ENCODE measurements around the gene RYR2. TPM values are rescaled to one million over a fixed set of nuclear protein-coding genes. Genes with fewer than 3 reads are reported as not detected.
"Not testable (repeated sequence)": the region's sequence is repeated elsewhere in the genome, so short reads cannot be mapped to it uniquely, and the experiment has no call there.

The RYR2 gene
- total RNA-seq, 1 donor from 2014 or later: 47.0 TPM

DNA sequence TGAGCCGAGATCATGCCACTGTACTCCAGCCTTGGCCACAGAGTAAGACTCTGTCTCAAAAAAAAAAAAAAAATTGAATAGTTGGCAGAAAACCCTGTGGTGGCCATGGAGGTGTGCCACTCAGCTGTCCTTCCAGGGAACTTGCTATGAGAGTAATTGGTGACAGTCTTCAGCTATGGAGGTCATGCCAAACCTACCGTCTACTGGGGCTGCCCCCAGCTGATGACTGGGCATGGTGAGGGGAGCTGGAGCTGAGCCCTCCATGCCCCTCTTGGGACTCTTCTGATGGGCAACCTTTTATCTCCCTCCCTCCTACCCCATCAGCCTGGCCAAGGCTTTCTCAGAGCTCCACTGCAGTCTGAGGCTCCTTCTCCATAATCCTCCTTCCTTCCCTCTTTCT is 84.2 kb downstream of the RYR2 start:
- Mint-ChIP-seq H3K4me1 (ENCODE audit: low read depth, unreplicated experiment) (no peaks in the 10 kb centered on the region), H3K27me3 (ENCODE audit: unreplicated experiment) (peaks cover 5% of the 10 kb centered on the region), H3K4me3 (ENCODE audit: unreplicated experiment) (no peak overlapping the region), H3K27ac (ENCODE audit: unreplicated experiment) (peak overlapping the region; percentile 80), H3K36me3 (ENCODE audit: unreplicated experiment) (peaks cover 23% of the 10 kb centered on the region), H3K9me3 (ENCODE audit: unreplicated experiment) (peaks cover 11% of the 10 kb centered on the region)
- TF ChIP-seq, protein P1, sequence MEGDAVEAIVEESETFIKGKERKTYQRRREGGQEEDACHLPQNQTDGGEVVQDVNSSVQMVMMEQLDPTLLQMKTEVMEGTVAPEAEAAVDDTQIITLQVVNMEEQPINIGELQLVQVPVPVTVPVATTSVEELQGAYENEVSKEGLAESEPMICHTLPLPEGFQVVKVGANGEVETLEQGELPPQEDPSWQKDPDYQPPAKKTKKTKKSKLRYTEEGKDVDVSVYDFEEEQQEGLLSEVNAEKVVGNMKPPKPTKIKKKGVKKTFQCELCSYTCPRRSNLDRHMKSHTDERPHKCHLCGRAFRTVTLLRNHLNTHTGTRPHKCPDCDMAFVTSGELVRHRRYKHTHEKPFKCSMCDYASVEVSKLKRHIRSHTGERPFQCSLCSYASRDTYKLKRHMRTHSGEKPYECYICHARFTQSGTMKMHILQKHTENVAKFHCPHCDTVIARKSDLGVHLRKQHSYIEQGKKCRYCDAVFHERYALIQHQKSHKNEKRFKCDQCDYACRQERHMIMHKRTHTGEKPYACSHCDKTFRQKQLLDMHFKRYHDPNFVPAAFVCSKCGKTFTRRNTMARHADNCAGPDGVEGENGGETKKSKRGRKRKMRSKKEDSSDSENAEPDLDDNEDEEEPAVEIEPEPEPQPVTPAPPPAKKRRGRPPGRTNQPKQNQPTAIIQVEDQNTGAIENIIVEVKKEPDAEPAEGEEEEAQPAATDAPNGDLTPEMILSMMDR (IDR thresholded peaks at IDR 0.05; ENCODE audit: partially characterized antibody, unreplicated experiment): no peak
- no peak for DNase-seq

DNA sequence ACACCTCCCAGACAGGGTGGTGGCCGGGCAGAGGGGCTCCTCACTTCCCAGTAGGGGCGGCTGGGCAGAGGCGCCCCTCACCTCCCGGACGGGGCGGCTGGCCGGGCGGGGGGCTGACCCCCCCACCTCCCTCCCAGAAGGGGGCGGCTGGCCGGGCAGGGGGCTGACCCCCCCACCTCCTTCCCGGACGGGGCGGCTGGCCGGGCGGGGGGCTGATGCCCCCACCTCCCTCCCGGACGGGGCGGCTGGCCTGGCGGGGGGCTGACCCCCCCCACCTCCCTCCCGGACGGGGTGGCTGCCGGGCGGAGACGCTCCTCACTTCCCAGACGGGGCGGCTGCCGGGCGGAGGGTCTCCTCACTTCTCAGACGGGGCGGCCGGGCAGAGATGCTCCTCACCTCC is 85.3 kb downstream of the RYR2 start:
- not testable (repeated sequence) for H3K27me3 Mint-ChIP-seq (ENCODE audit: unreplicated experiment); H3K4me1 Mint-ChIP-seq (ENCODE audit: low read depth, unreplicated experiment); H3K27ac Mint-ChIP-seq (ENCODE audit: unreplicated experiment); DNase-seq; H3K4me3 Mint-ChIP-seq (ENCODE audit: unreplicated experiment)
- Mint-ChIP-seq H3K36me3 (ENCODE audit: unreplicated experiment) (peaks cover 34% of the 10 kb centered on the region), H3K9me3 (ENCODE audit: unreplicated experiment) (peaks cover 11% of the 10 kb centered on the region)

DNA sequence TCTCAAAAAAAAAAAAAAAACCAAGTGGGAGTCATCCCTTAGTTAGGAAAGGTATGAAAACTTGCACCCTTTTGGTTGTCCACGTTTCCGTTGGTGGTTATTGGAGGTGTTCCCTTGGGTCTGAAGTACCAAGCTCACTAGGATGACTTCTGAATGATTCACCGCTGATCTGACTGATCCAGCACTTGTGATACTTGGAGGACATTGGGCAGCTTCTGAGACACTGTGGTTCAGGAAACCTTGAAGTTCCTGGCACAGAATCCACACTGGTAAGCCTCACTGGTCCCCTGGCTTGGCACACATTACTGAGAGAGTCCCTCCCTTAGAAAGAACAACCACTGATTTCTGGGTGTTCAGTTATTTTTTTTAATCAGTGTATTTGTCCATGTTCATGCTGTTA is 91.9 kb downstream of the RYR2 start:
- Mint-ChIP-seq H3K4me3 (ENCODE audit: unreplicated experiment) (no peak overlapping the region), H3K27ac (ENCODE audit: unreplicated experiment) (no peak overlapping the region), H3K27me3 (ENCODE audit: unreplicated experiment) (no peaks in the 10 kb centered on the region), H3K36me3 (ENCODE audit: unreplicated experiment) (peaks cover 33% of the 10 kb centered on the region), H3K9me3 (ENCODE audit: unreplicated experiment) (peaks cover 2% of the 10 kb centered on the region), H3K4me1 (ENCODE audit: low read depth, unreplicated experiment) (no peaks in the 10 kb centered on the region)
- DNase-seq: no peak
- TF ChIP-seq, protein P1 (IDR thresholded peaks at IDR 0.05; ENCODE audit: partially characterized antibody, unreplicated experiment): no peak

DNA sequence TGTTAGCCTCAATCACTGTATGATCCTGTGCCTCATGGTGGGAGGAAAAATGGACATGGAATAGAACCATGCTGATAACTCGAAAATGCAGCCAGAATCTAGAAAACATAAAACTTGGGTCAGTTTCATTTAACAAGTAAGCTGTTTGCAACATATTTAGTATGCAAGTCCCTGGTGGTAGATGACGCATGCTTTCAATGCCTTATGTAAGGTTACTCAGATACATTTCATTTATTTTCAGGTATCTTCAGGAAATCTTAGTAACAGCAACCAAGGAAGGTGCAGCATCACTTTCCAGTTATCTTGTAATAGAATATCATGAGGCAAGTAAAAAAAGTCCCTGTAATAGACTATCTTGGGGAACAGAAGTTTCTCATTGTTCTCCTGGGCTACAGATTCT is 92.9 kb downstream of the RYR2 start:
- DNase-seq: no peak
- peaks cover 2% of the 10 kb centered on the region for H3K9me3 Mint-ChIP-seq (ENCODE audit: unreplicated experiment)
- no peak overlapping the region for H3K27ac Mint-ChIP-seq (ENCODE audit: unreplicated experiment)
- no peak overlapping the region for H3K4me3 Mint-ChIP-seq (ENCODE audit: unreplicated experiment)
- TF ChIP-seq, protein P1 (IDR thresholded peaks at IDR 0.05; ENCODE audit: partially characterized antibody, unreplicated experiment): no peak
- no peaks in the 10 kb centered on the region for H3K27me3 Mint-ChIP-seq (ENCODE audit: unreplicated experiment)
- no peaks in the 10 kb centered on the region for H3K4me1 Mint-ChIP-seq (ENCODE audit: low read depth, unreplicated experiment)
- H3K36me3 Mint-ChIP-seq (ENCODE audit: unreplicated experiment): peaks cover 29% of the 10 kb centered on the region

DNA sequence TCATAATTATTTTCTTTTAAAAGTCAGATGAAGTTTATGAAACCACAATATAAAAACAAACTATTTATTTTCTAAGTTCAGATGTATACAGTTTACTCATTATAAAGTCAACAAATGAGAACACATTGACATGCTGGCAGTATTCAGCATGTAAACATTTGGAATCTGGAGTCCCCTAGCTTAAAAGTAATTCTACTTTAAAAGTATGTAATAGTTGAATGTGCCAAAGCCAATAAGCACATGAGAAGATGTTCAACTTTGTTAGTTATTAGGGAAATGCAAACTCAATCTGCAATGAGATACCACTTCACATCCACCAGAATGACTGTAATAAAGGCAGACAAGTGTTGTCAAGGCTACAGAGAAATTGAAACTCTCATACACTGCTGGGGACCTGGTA is 96.6 kb downstream of the RYR2 start:
- H3K36me3 Mint-ChIP-seq (ENCODE audit: unreplicated experiment): peaks cover 4% of the 10 kb centered on the region
- H3K4me3 Mint-ChIP-seq (ENCODE audit: unreplicated experiment): no peak overlapping the region
- TF ChIP-seq, protein P1 (IDR thresholded peaks at IDR 0.05; ENCODE audit: partially characterized antibody, unreplicated experiment): no peak
- DNase-seq: no peak
- peaks cover 3% of the 10 kb centered on the region for H3K4me1 Mint-ChIP-seq (ENCODE audit: low read depth, unreplicated experiment)
- H3K9me3 Mint-ChIP-seq (ENCODE audit: unreplicated experiment): no peaks in the 10 kb centered on the region
- no peak overlapping the region for H3K27ac Mint-ChIP-seq (ENCODE audit: unreplicated experiment)
- no peaks in the 10 kb centered on the region for H3K27me3 Mint-ChIP-seq (ENCODE audit: unreplicated experiment)

DNA sequence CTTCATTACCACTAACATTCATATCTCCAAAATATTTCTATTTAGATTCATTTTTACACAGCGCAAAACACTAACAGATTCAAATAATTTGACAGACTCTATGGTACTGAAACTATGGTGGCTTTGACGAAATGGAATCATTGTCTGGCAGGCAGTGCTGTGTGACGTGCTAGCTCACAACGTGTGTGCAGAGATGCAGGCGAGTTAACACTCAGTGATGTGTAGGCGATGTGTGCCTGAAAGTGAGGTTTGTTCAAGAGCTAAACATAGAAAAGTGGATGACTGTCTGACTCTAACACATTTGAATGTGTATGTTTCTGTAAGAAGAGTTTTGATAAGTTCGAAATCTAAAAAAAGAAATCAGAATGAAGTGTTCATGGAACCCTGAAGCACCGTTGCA is 97.7 kb downstream of the RYR2 start:
- no peaks in the 10 kb centered on the region for H3K9me3 Mint-ChIP-seq (ENCODE audit: unreplicated experiment)
- no peak overlapping the region for H3K27ac Mint-ChIP-seq (ENCODE audit: unreplicated experiment)
- H3K4me3 Mint-ChIP-seq (ENCODE audit: unreplicated experiment): no peak overlapping the region
- H3K4me1 Mint-ChIP-seq (ENCODE audit: low read depth, unreplicated experiment): peaks cover 3% of the 10 kb centered on the region
- TF ChIP-seq, protein P1 (IDR thresholded peaks at IDR 0.05; ENCODE audit: partially characterized antibody, unreplicated experiment): no peak
- no peak for DNase-seq
- H3K36me3 Mint-ChIP-seq (ENCODE audit: unreplicated experiment): peaks cover 2% of the 10 kb centered on the region
- H3K27me3 Mint-ChIP-seq (ENCODE audit: unreplicated experiment): no peaks in the 10 kb centered on the region
